ENCODE results near the gene BUD23.
"Not testable (repeated sequence)": the region's sequence is repeated elsewhere in the genome, so short reads cannot be mapped to it uniquely, and the experiment has no call there.

Gene BUD23

GRCh38 chr7:73715648-73716317, 32.4 kb downstream of the BUD23 start:
- H3K36me3 ChIP-seq (ENCODE audit: control insufficient read depth in 1 of 2, insufficient read depth in 2 of 2, low read length in 2 of 2): no peaks in the 10 kb centered on the region
- H3K4me3 ChIP-seq (ENCODE audit: low read depth in 1 of 2, low read length in 2 of 2): no peak overlapping the region
- H3K27ac ChIP-seq (ENCODE audit: low read length): no peak overlapping the region
- H3K9me3 ChIP-seq (ENCODE audit: control insufficient read depth in 1 of 2, low read length in 2 of 2): no peaks in the 10 kb centered on the region
- peaks cover 9 to 45% of the 10 kb centered on the region in 2 donors for H3K4me1 ChIP-seq (ENCODE audit: control insufficient read depth in 1 of 2, insufficient read depth in 2 of 2, low read length in 2 of 2)
- no peaks in the 10 kb centered on the region for H3K27me3 ChIP-seq (ENCODE audit: low read depth, low read length)

DNA sequence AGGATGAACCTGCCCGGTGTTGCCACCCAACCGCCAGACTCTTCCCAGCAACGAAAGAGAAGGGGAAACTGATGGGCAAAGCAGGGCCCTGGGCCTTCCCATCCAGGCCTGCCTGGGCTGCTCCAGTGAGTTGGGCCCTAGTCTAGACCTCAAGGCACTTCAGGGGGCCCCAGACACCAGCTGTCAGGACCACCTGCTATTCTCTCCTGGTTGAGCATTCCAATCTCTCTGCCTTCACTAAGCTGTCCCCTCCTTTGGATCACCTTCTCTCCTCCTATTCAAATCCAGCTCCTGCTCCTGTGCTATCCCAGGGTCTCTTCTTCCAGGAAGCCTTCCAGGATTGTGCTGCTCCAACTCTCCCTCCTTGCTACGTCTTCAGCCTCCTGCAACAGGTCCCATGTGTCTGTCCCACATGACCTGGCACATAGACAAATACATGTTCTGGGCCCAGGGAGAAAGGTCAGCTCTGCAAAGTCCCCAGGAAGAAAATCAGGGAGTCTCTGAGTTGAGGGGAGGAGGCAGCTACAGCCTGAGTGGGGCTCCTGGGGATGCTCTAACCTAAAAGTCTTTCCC, 33.0 kb downstream of the BUD23 start:
- no peak overlapping the region for H3K4me3 ChIP-seq (ENCODE audit: low read depth in 1 of 2, low read length in 2 of 2)
- H3K36me3 ChIP-seq (ENCODE audit: control insufficient read depth in 1 of 2, insufficient read depth in 2 of 2, low read length in 2 of 2): no peaks in the 10 kb centered on the region
- peaks cover 9 to 48% of the 10 kb centered on the region in 2 donors for H3K4me1 ChIP-seq (ENCODE audit: control insufficient read depth in 1 of 2, insufficient read depth in 2 of 2, low read length in 2 of 2)
- no peak overlapping the region for H3K27ac ChIP-seq (ENCODE audit: low read length)
- no peaks in the 10 kb centered on the region for H3K27me3 ChIP-seq (ENCODE audit: low read depth, low read length)
- H3K9me3 ChIP-seq (ENCODE audit: control insufficient read depth in 1 of 2, low read length in 2 of 2): no peaks in the 10 kb centered on the region

DNA sequence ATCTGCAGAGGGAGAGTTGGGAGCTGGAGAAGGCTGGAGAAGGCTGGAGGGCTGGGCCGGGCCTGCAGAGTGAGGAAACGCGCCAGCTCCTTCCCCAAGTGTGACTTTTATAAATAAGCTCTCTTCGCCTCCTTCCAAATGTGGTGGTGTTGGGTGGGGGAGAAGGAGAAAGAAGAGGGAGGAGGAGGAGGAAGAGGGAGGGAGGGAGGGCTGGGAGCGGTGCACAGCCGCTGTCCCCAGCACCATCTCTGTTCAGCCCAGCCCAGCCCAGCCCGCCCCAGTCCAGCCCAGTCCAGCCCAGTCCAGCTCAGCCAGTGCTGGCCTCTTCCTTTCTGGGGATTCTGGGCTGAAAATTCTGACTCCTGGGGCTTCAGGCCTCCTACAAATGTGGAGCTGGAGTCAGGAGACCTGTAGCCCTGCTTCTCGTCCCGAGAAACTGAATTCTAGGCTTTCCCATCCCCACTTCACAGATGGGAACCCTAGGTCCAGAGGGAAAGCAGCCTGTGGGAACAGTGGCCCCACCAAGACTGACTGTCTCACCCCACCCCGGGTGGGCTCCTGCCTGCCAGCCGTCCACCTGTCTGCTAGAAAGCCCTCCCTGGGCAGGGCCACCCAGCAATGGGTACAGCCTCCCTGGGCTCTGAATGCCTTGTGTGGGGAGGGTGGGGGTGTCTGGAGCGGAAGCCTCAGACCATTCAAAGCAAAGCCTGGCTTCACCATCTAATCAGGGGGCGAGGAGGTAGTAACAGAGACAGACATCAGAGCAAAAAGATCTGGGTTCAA, 33.8 kb downstream of the BUD23 start:
- H3K27ac ChIP-seq (ENCODE audit: low read length): no peak overlapping the region

DNA sequence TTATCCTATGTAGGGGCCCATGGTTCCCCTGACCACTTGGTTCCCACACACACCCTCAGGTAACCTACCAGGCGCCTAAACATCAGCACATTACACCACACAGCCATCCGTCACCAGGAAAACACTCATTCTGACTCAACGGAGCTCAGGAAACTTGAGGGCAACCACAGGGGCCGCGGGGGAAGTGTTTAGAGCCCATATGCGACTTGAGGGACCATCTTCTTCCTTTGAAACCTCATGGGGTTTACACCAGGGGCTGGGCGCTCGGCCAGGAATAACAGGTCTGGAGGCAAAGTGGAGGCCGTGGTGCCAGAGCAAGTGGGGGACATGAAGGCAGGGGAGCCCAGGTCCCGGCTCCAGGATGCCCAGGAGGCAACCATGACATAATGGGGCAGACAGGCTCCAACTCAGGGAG, 34.6 kb downstream of the BUD23 start:
- Histone ChIP-seq H3K27me3 (ENCODE audit: low read depth, low read length) (no peaks in the 10 kb centered on the region), H3K4me3 (ENCODE audit: low read depth in 1 of 2, low read length in 2 of 2) (peak overlapping the region; percentile 55 to 84), H3K4me1 (ENCODE audit: control insufficient read depth in 1 of 2, insufficient read depth in 2 of 2, low read length in 2 of 2) (peaks cover 9 to 50% of the 10 kb centered on the region in 2 donors), H3K9me3 (ENCODE audit: control insufficient read depth in 1 of 2, low read length in 2 of 2) (no peaks in the 10 kb centered on the region), H3K36me3 (ENCODE audit: control insufficient read depth in 1 of 2, insufficient read depth in 2 of 2, low read length in 2 of 2) (no peaks in the 10 kb centered on the region), H3K27ac (ENCODE audit: low read length) (no peak overlapping the region)

More for the DNA sequence above, 33.8 kb downstream of the BUD23 start:
- H3K36me3 ChIP-seq (ENCODE audit: control insufficient read depth in 1 of 2, insufficient read depth in 2 of 2, low read length in 2 of 2): no peaks in the 10 kb centered on the region
- no peak overlapping the region for H3K4me3 ChIP-seq (ENCODE audit: low read depth in 1 of 2, low read length in 2 of 2)
- H3K4me1 ChIP-seq (ENCODE audit: control insufficient read depth in 1 of 2, insufficient read depth in 2 of 2, low read length in 2 of 2): peaks cover 9 to 50% of the 10 kb centered on the region in 2 donors
- no peaks in the 10 kb centered on the region for H3K9me3 ChIP-seq (ENCODE audit: control insufficient read depth in 1 of 2, low read length in 2 of 2)
- H3K27me3 ChIP-seq (ENCODE audit: low read depth, low read length): no peaks in the 10 kb centered on the region

DNA sequence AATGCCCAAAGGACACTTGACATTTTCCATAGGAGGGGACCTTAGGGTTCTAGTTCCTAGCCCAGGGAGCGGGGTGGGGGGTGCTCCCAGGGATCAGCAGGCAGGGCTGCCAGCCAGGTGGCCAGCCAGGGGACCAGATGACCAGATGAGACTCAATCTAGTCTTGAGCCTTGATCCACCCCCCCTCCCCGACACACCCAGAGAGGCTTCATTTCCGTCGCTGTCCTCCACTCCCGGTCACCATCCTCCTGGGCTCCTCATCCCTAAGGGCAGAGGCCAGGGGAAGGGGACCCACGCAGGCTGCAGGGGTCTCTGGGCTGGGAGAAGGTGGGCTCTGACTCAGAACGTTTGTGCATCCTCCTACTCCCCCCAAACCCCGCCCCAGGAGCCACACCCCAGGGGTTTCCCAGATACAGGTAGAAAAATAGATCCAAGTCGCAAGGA, 35.1 kb downstream of the BUD23 start:
- Histone ChIP-seq H3K4me3 (ENCODE audit: low read depth in 1 of 2, low read length in 2 of 2) (peak overlapping the region; percentile 55 to 84), H3K36me3 (ENCODE audit: control insufficient read depth in 1 of 2, insufficient read depth in 2 of 2, low read length in 2 of 2) (no peaks in the 10 kb centered on the region), H3K27me3 (ENCODE audit: low read depth, low read length) (no peaks in the 10 kb centered on the region), H3K27ac (ENCODE audit: low read length) (no peak overlapping the region), H3K4me1 (ENCODE audit: control insufficient read depth in 1 of 2, insufficient read depth in 2 of 2, low read length in 2 of 2) (peaks cover 9 to 50% of the 10 kb centered on the region in 2 donors), H3K9me3 (ENCODE audit: control insufficient read depth in 1 of 2, low read length in 2 of 2) (no peaks in the 10 kb centered on the region)

- H3K4me1 ChIP-seq (ENCODE audit: control insufficient read depth in 1 of 2, insufficient read depth in 2 of 2, low read length in 2 of 2): peaks cover 9 to 50% of the 10 kb centered on the region in 2 donors
- H3K9me3 ChIP-seq (ENCODE audit: control insufficient read depth in 1 of 2, low read length in 2 of 2): no peaks in the 10 kb centered on the region
- H3K4me3 ChIP-seq (ENCODE audit: low read depth in 1 of 2, low read length in 2 of 2): peak within 1 kb of the TSS; percentile 55 to 84
- H3K36me3 ChIP-seq (ENCODE audit: control insufficient read depth in 1 of 2, insufficient read depth in 2 of 2, low read length in 2 of 2): no peaks in the 10 kb centered on the region
- no peak within 1 kb of the TSS for H3K27ac ChIP-seq (ENCODE audit: low read length)
- H3K27me3 ChIP-seq (ENCODE audit: low read depth, low read length): no peaks in the 10 kb centered on the region
These were observed 35.8 kb downstream of the BUD23 start, which contains the start of gene STX1A for GRCh38 chr7:73718905-73719805. Gene STX1A (minus strand): TSS chr7:73719669. CDS start chr7:73719631, 38 bp downstream.

DNA sequence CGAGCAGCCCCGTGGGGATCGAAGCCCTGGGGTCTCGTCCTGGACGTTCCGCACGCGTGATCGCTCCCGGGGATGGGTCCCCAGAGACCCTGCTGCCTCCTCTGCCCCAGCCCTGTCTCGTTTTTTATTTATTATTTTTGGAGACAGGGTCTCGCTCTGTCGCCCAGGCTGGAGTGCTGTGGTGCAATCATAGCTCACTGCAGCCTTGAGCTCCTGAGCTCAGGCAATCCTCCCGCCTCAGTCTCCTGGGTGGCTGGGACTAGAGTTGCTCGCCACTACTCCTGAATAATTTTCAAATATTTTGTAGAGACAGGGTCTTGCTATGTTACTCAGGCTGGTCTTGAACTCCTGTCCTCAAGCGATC, 36.4 kb downstream of the BUD23 start:
- Histone ChIP-seq H3K4me3 (ENCODE audit: low read depth in 1 of 2, low read length in 2 of 2) (peak overlapping the region; percentile 30 to 54), H3K36me3 (ENCODE audit: control insufficient read depth in 1 of 2, insufficient read depth in 2 of 2, low read length in 2 of 2) (no peaks in the 10 kb centered on the region), H3K27me3 (ENCODE audit: low read depth, low read length) (no peaks in the 10 kb centered on the region), H3K9me3 (ENCODE audit: control insufficient read depth in 1 of 2, low read length in 2 of 2) (no peaks in the 10 kb centered on the region), H3K4me1 (ENCODE audit: control insufficient read depth in 1 of 2, insufficient read depth in 2 of 2, low read length in 2 of 2) (peaks cover 9 to 50% of the 10 kb centered on the region in 2 donors), H3K27ac (ENCODE audit: low read length) (no peak overlapping the region)

GRCh38 chr7:73720443-73720842, 37.0 kb downstream of the BUD23 start:
- not testable (repeated sequence) for H3K27me3 ChIP-seq (ENCODE audit: low read depth, low read length); H3K4me3 ChIP-seq (ENCODE audit: low read depth in 1 of 2, low read length in 2 of 2); H3K27ac ChIP-seq (ENCODE audit: low read length); H3K9me3 ChIP-seq (ENCODE audit: control insufficient read depth in 1 of 2, low read length in 2 of 2); H3K36me3 ChIP-seq (ENCODE audit: control insufficient read depth in 1 of 2, insufficient read depth in 2 of 2, low read length in 2 of 2)
- H3K4me1 ChIP-seq (ENCODE audit: control insufficient read depth in 1 of 2, insufficient read depth in 2 of 2, low read length in 2 of 2): peaks cover 9 to 47% of the 10 kb centered on the region in 2 donors

GRCh38 chr7:73721377-73721817, 38.0 kb downstream of the BUD23 start:
- Histone ChIP-seq H3K9me3 (ENCODE audit: control insufficient read depth in 1 of 2, low read length in 2 of 2) (no peaks in the 10 kb centered on the region), H3K27ac (ENCODE audit: low read length) (no peak overlapping the region), H3K4me1 (ENCODE audit: control insufficient read depth in 1 of 2, insufficient read depth in 2 of 2, low read length in 2 of 2) (peaks cover 5 to 38% of the 10 kb centered on the region in 2 donors), H3K4me3 (ENCODE audit: low read depth in 1 of 2, low read length in 2 of 2) (no peak overlapping the region), H3K36me3 (ENCODE audit: control insufficient read depth in 1 of 2, insufficient read depth in 2 of 2, low read length in 2 of 2) (no peaks in the 10 kb centered on the region), H3K27me3 (ENCODE audit: low read depth, low read length) (no peaks in the 10 kb centered on the region)

- H3K4me1 ChIP-seq (ENCODE audit: control insufficient read depth in 1 of 2, insufficient read depth in 2 of 2, low read length in 2 of 2): peaks cover 3 to 30% of the 10 kb centered on the region in 2 donors
- not testable (repeated sequence) for H3K27me3 ChIP-seq (ENCODE audit: low read depth, low read length); H3K4me3 ChIP-seq (ENCODE audit: low read depth in 1 of 2, low read length in 2 of 2); H3K9me3 ChIP-seq (ENCODE audit: control insufficient read depth in 1 of 2, low read length in 2 of 2); H3K36me3 ChIP-seq (ENCODE audit: control insufficient read depth in 1 of 2, insufficient read depth in 2 of 2, low read length in 2 of 2); H3K27ac ChIP-seq (ENCODE audit: low read length)
These were observed 38.8 kb downstream of the BUD23 start for GRCh38 chr7:73722182-73722581.

All from muscle layer of duodenum (tissue), 2 donors.